Colonic mucosa (tissue), 4 donors: ENCODE results near the gene OSTC. TPM values are rescaled to one million over a fixed set of nuclear protein-coding genes. Genes with fewer than 3 reads are reported as not detected.

ENCODE experiments used
- DNase-seq: peaks from one replicate; pipeline ENCODE4 v3.0.0-alpha.2; 2020
- H3K27ac ChIP-seq: fragments of 200-600 bp; one replicate; pipeline ENCODE4 v1.8.0; 2021
- H3K27me3 ChIP-seq: fragments of 200-600 bp; one replicate; pipeline ENCODE4 v1.8.0; 2021
- H3K36me3 ChIP-seq: fragments of 200-600 bp; one replicate; pipeline ENCODE4 v1.8.0; 2021
- H3K4me1 ChIP-seq: fragments of 200-600 bp; one replicate; pipeline ENCODE4 v1.8.0; 2021; ENCODE audit warnings: mild to moderate bottlenecking
- H3K4me3 ChIP-seq: fragments of 200-600 bp; one replicate; pipeline ENCODE4 v1.8.0; 2021
- H3K9ac ChIP-seq, 2 donors: one replicate each; pipeline ENCODE4 v1.7.0; 2013; ENCODE audit warnings: control low read depth in 2 of 2, low read depth in 2 of 2, low read length in 2 of 2
- H3K9me3 ChIP-seq: fragments of 200-600 bp; one replicate; pipeline ENCODE4 v1.8.0; 2021
- intact Hi-C: fragments of 100-400 bp; cut with DNase I; formaldehyde crosslinking; loops from one replicate; pipeline ENCODE4 v1.14.1; 2022
- total RNA-seq, 2 donors: library from RNA; stranded (reverse); fragmentation: NEBNext Ultra II Directional in 1 of 2; extraction: Animal tissue kit (Norgen Biotek cat#: 25700) in 1 of 2; gene quantifications; one replicate each; pipeline ENCODE4 v1.2.1, GENCODE V29; 2021
- TF ChIP-seq, protein P1 (sequence below): fragments of 200-600 bp; IDR thresholded peaks from one replicate; pipeline ENCODE4 v1.8.0; 2022; ENCODE audit warnings: antibody characterized with exemption, mild to moderate bottlenecking
- donor health status: healthy.
- donor health status: DM: no; HTN: no; CAD: no.
- donor health status: DM: no; HTN: no; CAD: no.

OSTC gene
- total RNA-seq, 2 donors from 2014 or later = 81.4 to 93.7 TPM

GRCh38 chr4:108611365-108611764, 39.0 kb upstream of the OSTC start:
- Histone ChIP-seq H3K4me1 (no peaks in the 10 kb centered on the region), H3K4me3 (no peak overlapping the region), H3K9me3 (no peaks in the 10 kb centered on the region), H3K9ac (no peak overlapping the region), H3K27ac (no peak overlapping the region), H3K36me3 (no peaks in the 10 kb centered on the region), H3K27me3 (no peaks in the 10 kb centered on the region)
- TF ChIP-seq, protein P1, sequence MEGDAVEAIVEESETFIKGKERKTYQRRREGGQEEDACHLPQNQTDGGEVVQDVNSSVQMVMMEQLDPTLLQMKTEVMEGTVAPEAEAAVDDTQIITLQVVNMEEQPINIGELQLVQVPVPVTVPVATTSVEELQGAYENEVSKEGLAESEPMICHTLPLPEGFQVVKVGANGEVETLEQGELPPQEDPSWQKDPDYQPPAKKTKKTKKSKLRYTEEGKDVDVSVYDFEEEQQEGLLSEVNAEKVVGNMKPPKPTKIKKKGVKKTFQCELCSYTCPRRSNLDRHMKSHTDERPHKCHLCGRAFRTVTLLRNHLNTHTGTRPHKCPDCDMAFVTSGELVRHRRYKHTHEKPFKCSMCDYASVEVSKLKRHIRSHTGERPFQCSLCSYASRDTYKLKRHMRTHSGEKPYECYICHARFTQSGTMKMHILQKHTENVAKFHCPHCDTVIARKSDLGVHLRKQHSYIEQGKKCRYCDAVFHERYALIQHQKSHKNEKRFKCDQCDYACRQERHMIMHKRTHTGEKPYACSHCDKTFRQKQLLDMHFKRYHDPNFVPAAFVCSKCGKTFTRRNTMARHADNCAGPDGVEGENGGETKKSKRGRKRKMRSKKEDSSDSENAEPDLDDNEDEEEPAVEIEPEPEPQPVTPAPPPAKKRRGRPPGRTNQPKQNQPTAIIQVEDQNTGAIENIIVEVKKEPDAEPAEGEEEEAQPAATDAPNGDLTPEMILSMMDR = no peak
- intact Hi-C loops = no loop called here
- DNase-seq = no peak

DNA sequence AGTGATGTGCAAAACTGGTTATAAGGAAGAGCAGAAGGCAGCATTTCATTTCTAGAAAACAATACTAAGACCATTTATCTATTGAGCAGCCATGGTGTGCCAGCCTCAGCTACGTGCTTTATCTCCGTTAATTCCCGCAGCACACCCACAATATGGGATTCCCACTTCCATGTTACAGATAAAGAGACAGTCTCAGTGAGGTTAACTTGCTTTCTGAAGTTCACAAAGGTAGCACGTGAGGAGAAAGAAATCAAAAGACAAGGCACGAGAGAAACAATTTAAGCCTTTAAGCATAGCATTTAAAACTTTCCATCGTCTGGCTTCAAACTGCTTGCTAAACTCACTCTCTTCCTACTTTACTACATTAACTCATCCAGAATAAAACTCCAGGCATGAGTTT, 38.0 kb upstream of the OSTC start:
- no peak overlapping the region for H3K9ac ChIP-seq
- no peaks in the 10 kb centered on the region for H3K4me1 ChIP-seq
- H3K36me3 ChIP-seq = no peaks in the 10 kb centered on the region

GRCh38 chr4:108619372-108620100, 30.9 kb upstream of the OSTC start:
- TF ChIP-seq, protein P1 = no peak
- H3K4me3 ChIP-seq = peak overlapping the region; percentile 60
- no peaks in the 10 kb centered on the region for H3K9me3 ChIP-seq
- no peak for DNase-seq
- peaks cover 3% of the 10 kb centered on the region for H3K36me3 ChIP-seq
- peaks cover 6% of the 10 kb centered on the region for H3K4me1 ChIP-seq
- H3K27me3 ChIP-seq = no peaks in the 10 kb centered on the region
- H3K27ac ChIP-seq = no peak overlapping the region
- intact Hi-C loops = no loop called here
- peak overlapping the region in 1 of 2 donors; percentile 41 for H3K9ac ChIP-seq

More for the DNA sequence above, 38.0 kb upstream of the OSTC start:
- TF ChIP-seq, protein P1 = no peak
- no peak overlapping the region for H3K27ac ChIP-seq
- no peak overlapping the region for H3K4me3 ChIP-seq
- no peak for DNase-seq
- no peaks in the 10 kb centered on the region for H3K27me3 ChIP-seq
- intact Hi-C loops = no loop called here
- H3K9me3 ChIP-seq = no peaks in the 10 kb centered on the region

DNA sequence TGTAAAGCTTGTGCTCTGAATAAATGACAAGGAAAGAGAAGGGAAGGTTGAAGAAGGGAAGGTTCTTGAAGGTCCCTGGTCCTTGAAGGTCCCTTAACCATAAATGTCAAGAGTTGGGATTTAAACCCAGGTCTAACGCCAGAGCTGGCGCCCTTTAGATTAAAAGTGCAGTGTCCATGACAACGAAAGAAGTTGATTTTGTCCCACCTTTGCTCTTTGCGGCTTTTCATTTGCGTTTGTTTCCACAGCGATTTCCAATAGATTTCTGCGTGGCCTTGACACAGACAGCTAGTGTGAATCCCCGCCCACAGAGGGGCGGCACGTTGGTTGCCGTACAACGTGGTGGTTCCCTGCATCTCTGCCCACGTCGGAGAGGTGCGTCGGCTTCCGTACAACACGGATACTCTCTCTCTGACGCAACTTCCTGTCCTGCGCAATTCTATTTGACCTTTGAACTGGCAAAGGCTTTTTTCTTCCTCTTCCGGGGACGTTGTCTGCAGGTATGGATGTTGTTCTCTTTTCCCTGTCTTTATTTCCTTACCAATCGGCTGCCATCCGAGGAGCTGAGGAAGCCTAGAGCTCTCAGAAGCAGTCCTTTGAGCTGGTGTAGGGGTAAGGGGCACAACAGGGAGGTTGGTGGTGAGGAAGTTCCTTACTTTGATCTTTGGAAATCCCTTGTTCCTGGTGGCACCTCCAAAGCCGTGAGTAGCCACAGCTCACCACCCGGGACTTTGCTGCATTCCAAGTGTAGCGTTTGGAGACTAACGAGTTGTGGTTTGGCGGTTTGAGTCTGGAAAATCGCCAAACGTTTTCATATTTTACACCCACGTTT, 30.1 kb upstream of the OSTC start, which contains the start of gene RPL34:
Gene RPL34 (plus strand): TSS at position 476 of the 832 bp plus-strand sequence. CDS start 1,384 bp downstream, outside the sequence.
- no peaks in the 10 kb centered on the region for H3K9me3 ChIP-seq
- H3K4me1 ChIP-seq = peaks cover 6% of the 10 kb centered on the region
- intact Hi-C loops = no loop called here
- H3K27ac ChIP-seq = peak within 1 kb of the TSS; percentile 79
- peak within 1 kb of the TSS; percentile 80 to 89 for H3K9ac ChIP-seq
- DNase-seq = peak; percentile 98
- H3K4me3 ChIP-seq = peak within 1 kb of the TSS; percentile 60
- H3K27me3 ChIP-seq = no peaks in the 10 kb centered on the region
- peaks cover 11% of the 10 kb centered on the region for H3K36me3 ChIP-seq
- TF ChIP-seq, protein P1 = no peak

DNA sequence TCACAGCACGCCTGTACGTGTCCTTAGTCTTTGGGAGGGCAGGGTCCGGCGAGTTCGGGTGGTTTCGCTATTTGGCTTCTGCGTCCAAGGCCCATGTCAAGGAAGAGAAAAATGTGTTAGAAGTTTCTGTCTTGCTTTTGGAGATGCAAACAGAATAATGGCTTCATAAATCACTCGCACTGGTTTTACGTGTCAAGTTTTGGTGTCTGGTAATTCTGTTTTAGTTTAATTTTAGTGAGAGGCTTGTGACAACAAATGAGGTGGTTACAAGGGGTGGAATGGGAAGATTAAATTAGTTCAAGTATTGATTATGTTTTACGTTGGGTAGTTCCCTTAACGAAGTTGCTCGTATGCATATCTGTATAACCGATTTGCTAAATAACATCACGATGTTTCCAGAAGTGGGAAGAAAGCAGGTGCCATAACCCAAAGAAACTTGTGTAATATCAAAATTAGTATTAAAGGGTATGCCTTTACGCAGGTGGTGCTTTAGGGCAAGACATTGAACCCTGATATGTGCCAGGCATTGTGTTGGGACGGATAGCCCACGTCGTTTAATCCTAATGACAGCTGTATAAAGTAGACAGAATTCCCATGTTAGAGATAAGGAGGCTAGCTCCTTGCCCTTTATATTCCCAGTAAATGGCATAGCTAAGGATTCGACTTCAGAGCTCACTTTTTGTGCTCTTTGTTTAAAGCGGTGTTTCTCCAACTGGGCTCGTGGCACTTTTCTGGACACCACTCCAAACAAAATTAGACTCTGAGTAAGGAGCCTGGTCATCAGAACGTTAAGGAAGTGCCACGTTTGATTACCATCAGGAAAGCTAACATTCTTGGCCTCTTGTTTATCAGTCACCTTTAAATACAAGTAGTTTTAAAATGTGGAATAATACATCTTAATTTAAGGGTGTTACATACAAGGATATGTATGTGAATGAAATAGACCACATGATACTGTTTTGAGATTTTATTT, 29.2 kb upstream of the OSTC start:
- H3K9ac ChIP-seq = peak overlapping the region; percentile 80 to 89
- peaks cover 6% of the 10 kb centered on the region for H3K4me1 ChIP-seq
- peak overlapping the region; percentile 60 for H3K4me3 ChIP-seq
- intact Hi-C loops = no loop called here
- no peaks in the 10 kb centered on the region for H3K27me3 ChIP-seq
- peak overlapping the region; percentile 79 for H3K27ac ChIP-seq
- peaks cover 20% of the 10 kb centered on the region for H3K36me3 ChIP-seq
- no peaks in the 10 kb centered on the region for H3K9me3 ChIP-seq
- DNase-seq = no peak
- TF ChIP-seq, protein P1 = no peak
